OCI-LY7 (cell line): Measurements from ENCODE around the gene ENOSF1.

Source experiments
- CTCF ChIP-seq: fragments of 200-600 bp; sonication (generic); conservative IDR thresholded peaks from 2 replicates; pipeline ENCODE4 v1.5.1; 2014; ENCODE audit warnings: mild to moderate bottlenecking, antibody characterized with exemption, low read length, moderate library complexity, mixed read lengths
- EZH2phosphoT487 ChIP-seq: fragments of 200-600 bp; sonication (generic); IDR thresholded peaks from 2 replicates; pipeline ENCODE4 v1.6.1; 2018; ENCODE audit warnings: low read depth, borderline replicate concordance, mild to moderate bottlenecking, mixed run types, antibody characterized with exemption, low read length, moderate library complexity, mixed read lengths

- TF ChIP-seq CTCF (no peak), EZH2phosphoT487 (no peak)
Observed at GRCh38 chr18:654601-655000, 57.8 kb downstream of the ENOSF1 start.
